GM19240 (cell line): ENCODE data around the gene ANP32A.

ENCODE experiments used
- DNase-seq: peaks from one replicate; pipeline ENCODE4 v3.0.0; 2011; ENCODE audit warnings: low spot score; ENCODE audit not compliant: insufficient read length

The ANP32A gene

DNA sequence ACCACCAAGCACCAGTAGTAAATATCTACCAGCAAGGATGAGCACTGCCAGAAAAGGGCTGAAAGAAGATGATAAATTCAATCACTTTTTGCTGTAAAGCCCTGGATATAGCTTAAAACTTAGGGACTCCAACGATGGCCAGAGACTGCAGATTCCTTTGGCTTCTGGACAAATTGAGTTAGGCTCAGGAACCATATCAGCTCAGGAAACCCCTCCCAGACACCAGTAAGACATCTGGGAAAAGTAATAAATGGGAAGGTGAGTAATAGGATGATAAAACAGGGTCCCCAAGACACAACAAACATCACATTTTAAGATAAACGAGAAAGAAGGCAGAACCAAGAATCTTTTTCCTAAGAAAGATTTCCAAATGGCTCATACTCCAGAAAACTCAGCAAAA, 65.0 kb downstream of the ANP32A start:
- DNase-seq: no peak

GRCh38 chr15:68751622-68752021, 69.1 kb downstream of the ANP32A start:
- DNase-seq: no peak

- no peak for DNase-seq
Measured at GRCh38 chr15:68749793-68750192, 70.9 kb downstream of the ANP32A start.

DNA sequence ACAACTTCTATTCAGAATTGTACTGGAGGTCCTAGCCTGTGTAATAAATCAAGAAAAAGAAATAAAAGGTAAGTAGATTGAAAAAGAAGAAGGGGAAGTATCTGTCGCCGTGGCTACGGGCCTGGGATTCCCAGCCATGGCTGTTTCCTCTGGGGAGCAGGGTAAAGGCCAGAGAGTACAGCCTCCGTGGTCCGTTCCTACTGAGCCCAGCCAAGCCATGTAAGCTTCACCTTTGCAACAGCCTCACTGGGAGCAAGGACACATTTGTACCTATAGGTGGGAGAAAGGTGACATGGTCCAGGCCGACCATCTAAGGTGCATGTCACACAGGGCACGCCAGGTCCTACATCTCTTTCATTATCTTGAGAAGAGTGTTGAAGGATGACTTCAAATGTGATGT, 71.3 kb downstream of the ANP32A start:
- no peak for DNase-seq

DNA sequence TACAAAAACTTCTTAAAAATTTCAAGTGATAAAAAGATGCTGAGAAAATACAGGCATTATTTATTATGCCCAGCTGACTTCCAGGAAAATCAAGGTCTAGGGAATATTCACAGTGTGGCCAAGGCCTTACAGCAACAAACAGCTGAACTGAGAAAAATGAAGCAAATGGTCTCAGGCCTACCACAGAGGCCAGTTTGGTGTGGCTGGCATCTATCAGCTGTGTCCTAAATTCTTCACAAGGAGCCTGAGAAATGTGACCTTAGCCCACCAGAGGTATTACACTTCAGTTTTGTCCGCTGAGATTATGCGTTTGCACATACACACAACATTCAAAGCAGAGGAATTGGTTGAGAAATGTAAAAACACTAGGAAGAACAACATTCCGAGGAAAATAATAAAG, 77.4 kb downstream of the ANP32A start:
- no peak for DNase-seq

GRCh38 chr15:68739390-68740080, 81.2 kb downstream of the ANP32A start:
- no peak for DNase-seq

DNA sequence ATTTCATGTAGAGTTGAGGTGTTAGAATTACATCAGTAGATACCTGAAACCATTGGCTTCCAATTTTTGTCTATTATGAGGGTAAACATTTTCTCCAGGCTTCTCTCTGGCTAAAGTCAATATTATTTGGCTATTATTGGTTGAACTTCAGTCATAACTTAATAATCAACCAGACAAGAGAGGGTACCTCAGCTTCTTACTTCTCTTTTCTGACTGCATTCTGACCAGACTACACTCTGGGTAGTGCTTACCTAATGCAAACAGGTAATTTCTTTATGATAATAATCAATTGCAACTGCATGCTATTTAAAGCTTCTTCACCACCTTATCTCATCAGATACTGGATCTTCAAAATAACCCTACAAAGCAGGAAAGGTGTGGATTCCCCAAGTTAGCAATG, 85.1 kb downstream of the ANP32A start:
- no peak for DNase-seq

- DNase-seq: no peak
Measured at GRCh38 chr15:68734881-68735280, 85.8 kb downstream of the ANP32A start.

GRCh38 chr15:68734352-68734751, 86.3 kb downstream of the ANP32A start:
- no peak for DNase-seq

- peak; percentile 23 for DNase-seq
Measured at GRCh38 chr15:68733666-68734065, 87.0 kb downstream of the ANP32A start.

GRCh38 chr15:68732451-68732850, 88.2 kb downstream of the ANP32A start:
- DNase-seq: no peak

DNA sequence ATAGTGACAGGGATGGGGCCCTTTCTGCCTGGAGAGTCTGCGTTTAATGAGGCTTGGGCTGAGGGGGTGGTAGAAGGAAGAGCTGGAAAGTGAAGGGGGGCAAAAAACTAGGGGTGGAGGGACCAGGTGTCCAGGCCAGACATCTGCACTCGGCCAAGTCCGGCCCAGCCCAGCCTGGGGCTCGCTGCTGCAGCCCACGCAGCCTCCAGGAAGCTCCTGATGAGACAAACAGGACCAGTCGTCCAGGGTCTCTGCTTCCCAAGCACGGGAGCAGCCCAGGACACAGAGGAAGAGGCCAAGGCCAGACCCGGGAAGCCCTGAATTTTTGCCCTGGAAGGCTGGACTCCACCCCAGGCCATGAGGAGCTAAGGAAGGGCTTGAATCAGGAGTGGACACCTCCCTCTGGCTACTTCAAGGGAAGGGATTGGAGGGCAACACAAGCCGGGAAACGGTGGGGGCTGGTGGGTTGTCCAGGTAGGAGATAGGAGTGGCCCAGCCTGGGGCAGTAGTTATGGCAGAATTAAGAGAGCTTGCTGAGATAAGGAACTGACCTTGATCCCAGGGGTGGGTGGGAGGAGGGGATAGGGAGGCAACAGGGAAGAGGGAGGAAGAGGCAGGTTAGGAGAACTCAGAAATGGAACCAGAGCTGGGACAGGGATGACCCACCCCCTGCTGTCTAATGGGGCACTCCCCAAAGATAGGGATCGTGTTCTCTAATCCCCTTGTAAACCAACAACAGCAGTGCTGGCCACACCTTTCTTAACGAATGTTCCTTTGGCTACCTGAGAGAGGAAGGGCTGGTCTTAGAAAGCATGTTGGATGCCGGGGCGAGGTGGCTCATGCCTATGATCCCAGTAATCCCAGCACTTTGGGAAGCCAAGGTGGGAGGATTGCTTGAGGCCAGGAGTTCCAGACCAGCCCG, 89.5 kb downstream of the ANP32A start:
- DNase-seq: no peak

- no peak for DNase-seq
Measured at GRCh38 chr15:68730471-68730919, 90.2 kb downstream of the ANP32A start.

- no peak for DNase-seq
Measured at GRCh38 chr15:68729789-68730411, 90.8 kb downstream of the ANP32A start.
